Endothelial cell of umbilical vein (primary cell): ENCODE measurements around the gene UBC. TPM values are rescaled to one million over a fixed set of nuclear protein-coding genes. Genes with fewer than 3 reads are reported as not detected.

ENCODE experiments used
- BruUV-seq: library from RNA; stranded (reverse); fragments of 400-500 nt; replicated peaks from 2 replicates; lab custom pipeline; 2021; lab: Mats Ljungman, UMichigan
- CTCF ChIA-PET: fragments of 300-600, 350-600 bp; sonication (Branson Sonifier 250); formaldehyde crosslinking; loops from one replicate; lab custom pipeline; 2021; ENCODE audit warnings: antibody characterized with exemption, inconsistent platforms; lab: Charles Lee
- POLR2A ChIA-PET: fragments of 300-600, 350-600 bp; sonication (Branson Sonifier 250); formaldehyde crosslinking; loops from one replicate; lab custom pipeline; 2021; ENCODE audit warnings: antibody characterized with exemption, inconsistent platforms; lab: Charles Lee
- DNase-seq: peaks from one replicate; pipeline ENCODE4 v3.0.0-alpha.2; 2011; ENCODE audit warnings: low read depth, low spot score
- FAIRE-seq: peaks from 2 replicates; lab custom pipeline; 2011; peaks lifted over from hg19 to GRCh38; lab: Jason Lieb, UNC
- H2AFZ ChIP-seq: 2 replicates; pipeline ENCODE4 v1.6.0; 2012; ENCODE audit warnings: low read depth, low read length, control low read depth, inconsistent platforms
- H3K27ac ChIP-seq: 2 replicates; pipeline ENCODE4 v1.5.1; 2011; ENCODE audit warnings: low read depth, mild to moderate bottlenecking, control low read depth, low read length, moderate library complexity; ENCODE audit not compliant: insufficient read depth
- H3K27me3 ChIP-seq, 2 experiments: 2 replicates each; pipeline versions ENCODE4 v1.6.0 to v1.6.1; 2011; ENCODE audit warnings: low read length in 2 of 2, mixed read lengths in 1 of 2; ENCODE audit not compliant: control insufficient read depth in 2 of 2, insufficient read depth in 2 of 2
- H3K36me3 ChIP-seq, 2 experiments: 2 replicates in 1 of 2; 3 replicates in 1 of 2; pipeline ENCODE4 v1.5.1; 2011; ENCODE audit warnings: low read length in 2 of 2, mild to moderate bottlenecking in 1 of 2, moderate library complexity in 1 of 2; ENCODE audit not compliant: control insufficient read depth in 2 of 2, insufficient read depth in 2 of 2; ENCODE audit errors: extremely low read depth in 1 of 2
- H3K4me1 ChIP-seq: 3 replicates; pipeline ENCODE4 v1.5.1; 2011; ENCODE audit warnings: mild to moderate bottlenecking, low read length; ENCODE audit not compliant: control insufficient read depth, insufficient read depth; ENCODE audit errors: extremely low read depth
- H3K4me2 ChIP-seq: 2 replicates; pipeline ENCODE4 v1.6.1; 2011; ENCODE audit warnings: low read length, control low read depth, mixed read lengths; ENCODE audit not compliant: insufficient read depth
- H3K4me3 ChIP-seq, 3 experiments: fragments of 200-600 bp in 1 of 3; sonication (generic), shearing (Covaris generic) in 1 of 3; replicated peaks in 1 of 3; 2 replicates each; pipeline ENCODE4 v1.5.1; 2011 to 2016; ENCODE audit warnings: control low read depth in 3 of 3, low read length in 3 of 3, mild to moderate bottlenecking in 2 of 3, inconsistent platforms in 1 of 3, low read depth in 1 of 3, moderate library complexity in 1 of 3; ENCODE audit not compliant: insufficient read depth in 1 of 3
- H3K79me2 ChIP-seq: 2 replicates; pipeline ENCODE4 v1.6.0; 2012; ENCODE audit warnings: low read length, inconsistent platforms; ENCODE audit not compliant: control insufficient read depth, insufficient read depth
- H3K9ac ChIP-seq: replicated peaks from 2 replicates; pipeline ENCODE3; 2011; ENCODE audit warnings: low read length, control low read depth; ENCODE audit not compliant: insufficient read depth; ENCODE audit errors: extremely low read depth
- H3K9me1 ChIP-seq: replicated peaks from 3 replicates; pipeline ENCODE4 v1.6.0; 2011; ENCODE audit warnings: mild to moderate bottlenecking, low read length; ENCODE audit not compliant: control insufficient read depth, insufficient read depth; ENCODE audit errors: extremely low read depth
- H3K9me3 ChIP-seq: replicated peaks from 2 replicates; pipeline ENCODE4 v1.5.1; 2012; ENCODE audit warnings: low read length, inconsistent platforms; ENCODE audit not compliant: control insufficient read depth, insufficient read depth
- H4K20me1 ChIP-seq: replicated peaks from 2 replicates; pipeline ENCODE3; 2011; ENCODE audit warnings: mild to moderate bottlenecking, low read length; ENCODE audit not compliant: control insufficient read depth, insufficient read depth; ENCODE audit errors: extremely low read depth
- CTCF ChIP-seq, 2 donors: IDR thresholded peaks; 1 replicate in 1 of 2; 2 replicates in 1 of 2; pipeline ENCODE4 v1.5.1; 2011; ENCODE audit warnings: low read length in 2 of 2, mild to moderate bottlenecking in 2 of 2, moderate library complexity in 2 of 2, control low read depth in 1 of 2, inconsistent platforms in 1 of 2, low read depth in 1 of 2; ENCODE audit not compliant: insufficient read depth in 1 of 2; ENCODE audit errors: extremely low read depth in 1 of 2
- EZH2 ChIP-seq: IDR thresholded peaks from 2 replicates; pipeline ENCODE4 v1.6.1; 2012; ENCODE audit warnings: borderline replicate concordance, low read depth, mild to moderate bottlenecking, moderate library complexity, low read length, inconsistent platforms; ENCODE audit not compliant: severe bottlenecking
- FOS ChIP-seq: IDR thresholded peaks from 2 replicates; pipeline ENCODE4 v1.6.1; 2011; ENCODE audit warnings: mild to moderate bottlenecking, low read length, moderate library complexity, borderline replicate concordance; ENCODE audit not compliant: insufficient read depth
- GATA2 ChIP-seq: IDR thresholded peaks from 2 replicates; pipeline ENCODE4 v1.7.0; 2011; ENCODE audit warnings: low read depth, mild to moderate bottlenecking, moderate library complexity, mixed read lengths, low read length; ENCODE audit not compliant: insufficient read length, insufficient read depth
- JUN ChIP-seq: IDR thresholded peaks from 2 replicates; pipeline ENCODE4 v1.6.1; 2011; ENCODE audit warnings: borderline replicate concordance, low read depth; ENCODE audit not compliant: insufficient read length, insufficient read depth
- MAX ChIP-seq: IDR thresholded peaks from 2 replicates; pipeline ENCODE4 v1.6.1; 2011; ENCODE audit not compliant: insufficient read depth, insufficient read length
- MYC ChIP-seq: IDR thresholded peaks from one replicate; pipeline ENCODE4 v1.6.1; 2011; ENCODE audit warnings: mild to moderate bottlenecking, low read depth, low read length
- POLR2A ChIP-seq: IDR thresholded peaks from 2 replicates; pipeline ENCODE4 v1.6.1; 2012; ENCODE audit warnings: low read depth, mild to moderate bottlenecking, control low read depth, low read length
- POLR2AphosphoS5 ChIP-seq: IDR thresholded peaks from 2 replicates; pipeline ENCODE4 v1.6.1; 2012; ENCODE audit warnings: low read depth, mild to moderate bottlenecking, control low read depth, low read length, moderate library complexity; ENCODE audit not compliant: insufficient read depth
- dilution Hi-C: fragments of 300-500 bp; cut with MboI; formaldehyde crosslinking; loops from one replicate; pipeline ENCODE4 v1.15.0; 2019; ENCODE audit warnings: low sequenced_read_pairs; ENCODE audit not compliant: extremely low pct_ligation_motif_present
- intact Hi-C: fragments of 100-400 bp; cut with micrococcal nuclease; formaldehyde crosslinking; loops from one replicate; pipeline ENCODE4 v1.10.0; 2022
- polyA plus RNA-seq, 4 experiments: library from polyadenylated mRNA; depleted of rRNA in 3 of 4; stranded (reverse) in 3 of 4; unstranded in 1 of 4; fragments of >200 nt; gene quantifications; 2 replicates each; pipeline versions ENCODE4 v1.2.1 to v1.2.3, GENCODE V29; 2011 to 2012; ENCODE audit warnings: missing spikeins in 1 of 4
- total RNA-seq: library from RNA; stranded (reverse); gene quantifications from 2 replicates; pipeline ENCODE4 v1.2.3, GENCODE V29; 2021

Gene UBC
- total and polyA plus RNA-seq, 2 donors (not counting 3 experiments of a cell fraction or from before 2014, with no cell fraction given) = 875 to 1,305 TPM

GRCh38 chr12:124917841-124918621 is 3.6 kb upstream of the UBC start:
- Histone ChIP-seq H3K9ac (peak overlapping the region; percentile 96), H3K36me3 (peaks cover 0 to 4% of the 10 kb centered on the region in 2 experiments), H3K9me3 (no peaks in the 10 kb centered on the region), H3K27me3 (no peaks in the 10 kb centered on the region), H3K4me1 (peaks cover 58% of the 10 kb centered on the region), H3K79me2 (peaks cover 19% of the 10 kb centered on the region), H2AFZ (no peak overlapping the region), H3K4me3 (peak overlapping the region; percentile 7 to 63 (median 21)), H3K27ac (peak overlapping the region; percentile 95), H3K4me2 (peak overlapping the region; percentile 92), H4K20me1 (peaks cover 2% of the 10 kb centered on the region), H3K9me1 (no peaks in the 10 kb centered on the region)
- no peak for DNase-seq
- POLR2A ChIA-PET = interaction anchor here (0.8 to 2.9 kb wide), 6 partner anchors 9 to 22 kb away, joined by 3 to 23 read pairs (median 10); no protein-coding TSS in a partner anchor
- peak; percentile 85 for TF ChIP-seq POLR2A
- no peak for TF ChIP-seq MAX
- TF ChIP-seq FOS = no peak
- peak; percentile 63 for TF ChIP-seq POLR2AphosphoS5
- TF ChIP-seq EZH2 = no peak
- TF ChIP-seq MYC = no peak
- no peak for TF ChIP-seq GATA2
- TF ChIP-seq JUN = no peak
- no peak for TF ChIP-seq CTCF (IDR thresholded peaks at IDR 0.05; ENCODE audit: extremely low read depth in 1 of 2, insufficient read depth in 1 of 2, low read depth in 1 of 2, low read length in 2 of 2)
- FAIRE-seq = peak; percentile 21
- BruUV-seq = TSS peak; percentile 42
- dilution Hi-C loops (no loop called here), intact Hi-C loops (loop anchor here (1.0 to 2.0 kb wide), 3 partner anchors 10 to 537 kb away; no protein-coding TSS in a partner anchor)
- CTCF ChIA-PET = interaction anchor here (1.1 to 4.3 kb wide), 6 partner anchors 8 to 21 kb away, joined by 3 to 64 read pairs (median 6); no protein-coding TSS in a partner anchor
